HG02610 (cell line): ENCODE results near the gene CNTNAP2.

Source experiments
- ATAC-seq: cut with Tn5 transposase; IDR thresholded peaks from one replicate; pipeline ENCODE4 v1.9.1; 2021; ENCODE audit warnings: mild to moderate bottlenecking, moderate library complexity; ENCODE audit not compliant: unreplicated experiment

Gene CNTNAP2

DNA sequence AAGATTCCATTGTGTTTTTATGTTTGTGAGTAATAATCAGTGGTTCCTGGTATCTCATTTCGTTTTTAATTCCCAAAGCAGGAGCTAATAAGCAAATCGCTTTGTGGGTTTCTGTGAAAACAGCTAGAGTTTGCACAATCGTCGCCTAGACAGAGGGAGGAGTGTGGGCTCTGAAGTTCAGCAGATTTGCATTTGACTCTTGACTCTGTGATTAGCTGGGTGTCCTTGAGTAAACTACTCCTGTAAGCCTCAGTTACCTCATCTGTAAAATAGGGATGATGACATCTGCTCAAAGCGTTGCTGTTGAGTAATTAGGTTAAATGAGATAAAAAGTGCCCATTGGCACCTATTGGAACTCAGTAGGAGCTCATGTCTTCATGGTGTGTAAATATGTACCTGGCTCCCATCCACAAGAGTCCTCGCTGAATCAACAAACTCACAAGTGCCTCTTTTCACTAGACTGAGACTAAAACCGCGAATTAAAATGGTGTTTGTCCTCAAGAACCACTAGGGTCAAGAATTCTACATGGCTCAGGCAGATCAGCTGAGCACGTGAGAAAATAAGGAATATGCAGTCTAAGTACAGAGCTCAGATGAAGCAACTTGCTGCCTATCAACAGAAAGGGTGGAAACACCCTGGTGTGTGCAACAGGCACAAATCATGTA is 2088.2 kb downstream of the CNTNAP2 start:
- no peak for ATAC-seq

DNA sequence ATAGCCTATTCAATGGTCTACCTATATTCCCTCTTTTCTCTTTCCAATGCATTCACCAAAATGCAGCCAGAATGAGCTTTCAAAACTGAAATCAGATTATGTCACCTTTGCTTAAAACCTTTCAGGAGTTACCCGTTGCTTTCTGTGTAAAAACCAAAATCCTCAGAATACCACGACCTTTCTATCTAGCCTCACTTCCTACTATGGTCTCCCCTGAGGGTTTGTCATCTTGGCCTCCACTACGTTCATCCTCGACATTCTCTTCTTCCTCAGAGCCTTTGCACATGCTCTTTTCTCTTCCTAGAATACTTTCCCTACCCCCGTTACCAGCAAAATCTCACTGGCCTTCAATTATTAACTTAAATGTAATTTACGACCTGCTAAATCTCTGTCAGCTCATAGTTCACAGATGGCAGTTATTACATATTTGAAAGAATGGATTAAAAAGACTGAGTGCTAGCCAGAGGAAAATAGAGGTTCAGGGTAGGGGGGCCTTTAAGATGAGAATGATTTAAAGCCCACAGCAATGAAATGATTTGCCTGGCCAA is 2093.1 kb downstream of the CNTNAP2 start:
- no peak for ATAC-seq

GRCh38 chr7:148210804-148211325 is 2094.3 kb downstream of the CNTNAP2 start:
- no peak for ATAC-seq

- no peak for ATAC-seq
These were observed 2095.1 kb downstream of the CNTNAP2 start for GRCh38 chr7:148211740-148212151.

DNA sequence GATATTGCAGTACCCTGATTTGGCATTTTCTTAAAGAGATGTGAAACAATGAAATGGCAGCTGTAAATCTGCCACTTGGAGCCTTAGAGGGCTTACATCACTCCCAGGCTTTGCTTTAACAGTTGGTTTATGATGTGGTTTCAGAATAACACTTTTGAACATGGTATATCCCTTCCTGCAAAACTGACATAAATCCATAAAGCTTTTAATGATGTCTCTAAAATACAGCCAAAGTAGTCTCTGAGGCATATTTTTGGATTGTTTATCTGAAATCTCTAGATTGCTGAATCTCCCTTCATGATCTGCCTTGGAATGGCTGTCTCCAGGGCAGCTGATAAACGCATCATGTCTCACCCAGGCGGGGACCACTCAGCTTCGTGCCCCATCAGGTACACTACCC is 2096.1 kb downstream of the CNTNAP2 start:
- ATAC-seq, result no peak

- no peak for ATAC-seq
These were observed 2097.5 kb downstream of the CNTNAP2 start for GRCh38 chr7:148214101-148214500.

- no peak for ATAC-seq
These were observed 2102.0 kb downstream of the CNTNAP2 start for GRCh38 chr7:148218603-148219002.

DNA sequence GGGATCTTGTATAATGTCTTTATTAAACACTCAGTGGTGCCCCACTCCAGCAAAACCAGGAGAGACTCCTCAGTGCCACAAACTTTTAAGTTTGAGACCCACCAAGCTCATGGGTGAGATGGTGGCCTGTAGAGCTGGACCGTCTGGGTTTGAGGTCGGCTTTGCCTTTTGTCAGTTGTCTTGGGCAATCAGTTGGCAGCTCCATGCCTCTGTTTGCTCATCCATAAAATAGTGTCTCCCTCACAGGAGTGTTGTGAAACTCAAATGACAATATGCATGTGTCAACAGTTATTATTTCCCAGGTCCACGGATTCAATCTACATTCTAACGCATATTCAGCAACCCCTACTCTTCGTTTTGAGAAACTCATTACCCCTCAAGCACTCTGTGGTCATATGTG is 2106.1 kb downstream of the CNTNAP2 start:
- ATAC-seq, result no peak

DNA sequence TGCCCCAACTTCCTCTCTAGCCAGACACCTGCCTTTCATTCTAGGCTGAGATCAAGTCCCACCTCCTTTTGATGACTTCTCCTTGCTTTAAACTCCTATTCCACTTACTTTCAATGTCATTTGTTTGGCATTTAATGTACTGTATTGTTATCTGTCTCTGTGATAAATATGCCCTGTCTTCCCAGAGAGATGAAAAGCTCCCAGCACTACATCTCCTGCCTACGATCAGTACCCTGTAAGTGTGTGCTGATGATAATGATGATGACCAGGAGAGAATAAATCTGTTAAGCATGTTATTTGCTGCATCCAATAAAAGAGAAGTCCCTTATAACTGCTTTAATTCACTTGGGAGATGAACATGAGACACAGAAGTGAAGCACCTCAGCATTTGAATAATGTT is 2106.6 kb downstream of the CNTNAP2 start:
- ATAC-seq, result no peak

- no peak for ATAC-seq
These were observed 2107.1 kb downstream of the CNTNAP2 start for GRCh38 chr7:148223738-148224137.

GRCh38 chr7:148230296-148230695 is 2113.7 kb downstream of the CNTNAP2 start:
- ATAC-seq, result no peak

DNA sequence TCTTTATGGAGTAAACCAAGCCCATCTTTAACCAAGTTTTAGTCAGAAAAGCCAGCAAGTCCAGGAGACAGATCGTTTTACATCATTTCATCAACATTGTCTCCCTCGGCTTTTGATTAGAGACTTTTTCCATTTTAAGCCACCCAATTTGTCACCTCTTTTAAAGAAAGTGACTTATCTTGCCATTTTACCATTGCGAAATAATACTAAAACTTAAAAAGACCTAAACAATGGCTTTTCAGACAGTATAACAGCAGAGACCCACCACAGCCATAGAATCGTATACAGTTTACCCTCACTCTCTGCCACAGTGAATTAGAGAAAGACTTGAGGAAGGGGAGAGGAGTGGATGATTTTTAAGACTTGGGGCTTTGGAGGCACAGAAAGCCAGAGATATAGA is 2114.3 kb downstream of the CNTNAP2 start:
- ATAC-seq, result no peak

DNA sequence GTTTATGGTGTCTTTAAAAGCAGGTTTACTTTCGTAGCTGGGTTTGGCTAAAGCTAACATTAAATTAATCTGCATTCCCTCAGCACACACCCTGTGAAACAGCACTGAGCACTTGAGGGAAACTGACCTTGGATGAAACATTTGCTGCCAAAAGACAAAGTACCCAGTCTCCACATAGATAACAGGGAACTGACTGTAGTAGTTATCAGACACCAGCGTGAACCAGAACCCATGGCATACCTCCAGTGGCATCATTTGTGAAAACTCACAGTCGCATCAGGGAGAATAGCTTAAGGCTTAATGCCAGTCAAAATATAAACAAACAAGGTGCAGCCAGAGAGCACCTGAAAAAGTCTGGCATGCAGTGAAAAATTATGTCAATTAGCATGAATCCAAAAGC is 2116.2 kb downstream of the CNTNAP2 start:
- no peak for ATAC-seq

GRCh38 chr7:148234715-148235114 is 2118.1 kb downstream of the CNTNAP2 start:
- ATAC-seq, result no peak

DNA sequence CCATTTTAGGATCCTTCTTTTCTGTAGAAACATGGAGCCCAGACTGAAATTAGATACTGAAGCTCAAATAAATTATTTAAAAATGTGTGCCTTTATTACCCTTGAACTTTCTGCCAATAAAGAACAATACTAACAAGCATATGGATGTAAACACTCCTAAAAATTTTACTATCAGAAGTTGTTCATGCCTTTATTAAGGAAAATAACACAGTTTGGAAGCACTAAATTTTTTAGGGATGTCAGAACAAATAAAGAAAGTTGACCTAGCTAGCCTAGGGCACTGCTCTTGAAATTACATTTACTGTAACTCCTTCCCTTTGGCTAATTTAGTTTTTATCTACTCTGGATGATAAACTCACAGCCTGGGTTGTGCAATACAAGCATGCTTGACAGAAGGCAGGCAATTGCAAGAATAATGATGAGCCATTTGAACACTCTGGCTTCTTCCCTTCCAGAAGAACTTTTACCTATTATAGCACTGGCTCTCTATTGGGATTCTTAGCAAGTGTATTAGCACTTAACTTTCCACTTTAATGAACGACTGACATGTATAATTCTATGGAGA is 2122.2 kb downstream of the CNTNAP2 start:
- ATAC-seq, result no peak

DNA sequence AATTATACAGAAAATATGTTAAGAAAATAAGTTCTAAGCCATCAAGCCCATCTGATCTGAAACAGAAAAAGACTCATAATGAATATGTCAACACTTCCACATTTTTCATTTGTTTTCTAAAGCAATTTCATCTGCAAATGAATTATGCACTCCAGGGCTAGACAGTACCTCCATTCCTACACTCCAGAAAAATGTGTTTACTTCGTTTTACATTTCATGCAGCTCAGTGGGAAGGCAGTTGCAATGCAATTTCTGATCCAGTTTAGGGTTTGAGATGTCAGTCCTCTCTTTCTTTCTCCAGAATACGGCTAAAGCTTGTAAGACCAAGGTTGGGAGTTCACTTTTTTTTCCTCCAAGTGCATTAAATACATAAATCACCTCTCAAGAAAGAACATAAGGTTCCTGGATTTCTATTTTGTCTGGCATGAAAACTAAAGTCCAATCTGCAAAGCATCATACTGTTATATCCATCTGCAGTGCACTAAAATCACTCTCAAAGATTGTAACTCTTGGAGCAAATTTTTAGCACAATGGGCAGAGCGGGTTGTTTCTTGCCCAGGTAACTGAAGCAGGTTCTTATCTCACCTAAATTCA is 2125.2 kb downstream of the CNTNAP2 start:
- ATAC-seq, result no peak

DNA sequence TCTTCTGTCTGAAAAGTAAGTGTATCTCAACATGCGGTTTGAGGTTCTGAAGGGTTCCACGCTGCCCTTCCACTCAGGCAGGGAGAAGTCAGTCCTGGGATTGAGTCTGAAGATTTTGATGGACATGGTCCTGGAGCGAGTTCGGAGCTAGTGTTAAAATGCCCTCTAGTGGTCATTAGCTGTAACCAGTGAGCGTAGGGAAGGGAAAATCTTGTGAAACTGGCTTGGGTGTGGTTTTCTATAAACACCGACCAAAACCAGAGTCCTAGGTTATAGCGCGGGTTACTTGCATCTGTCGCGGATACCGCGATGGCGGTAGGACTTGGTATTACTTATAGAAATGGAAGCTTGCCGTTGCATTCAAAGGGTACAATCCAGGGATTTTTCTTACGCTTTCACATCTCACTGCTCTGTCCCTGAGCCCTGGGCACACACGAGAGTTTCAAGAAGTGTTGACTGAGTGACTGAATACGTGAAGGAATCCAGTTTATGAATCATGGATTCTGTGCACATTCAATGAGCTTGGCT is 2125.8 kb downstream of the CNTNAP2 start:
- ATAC-seq, result peak; percentile 87

- ATAC-seq, result no peak
These were observed 2128.8 kb downstream of the CNTNAP2 start for GRCh38 chr7:148245381-148245780.

DNA sequence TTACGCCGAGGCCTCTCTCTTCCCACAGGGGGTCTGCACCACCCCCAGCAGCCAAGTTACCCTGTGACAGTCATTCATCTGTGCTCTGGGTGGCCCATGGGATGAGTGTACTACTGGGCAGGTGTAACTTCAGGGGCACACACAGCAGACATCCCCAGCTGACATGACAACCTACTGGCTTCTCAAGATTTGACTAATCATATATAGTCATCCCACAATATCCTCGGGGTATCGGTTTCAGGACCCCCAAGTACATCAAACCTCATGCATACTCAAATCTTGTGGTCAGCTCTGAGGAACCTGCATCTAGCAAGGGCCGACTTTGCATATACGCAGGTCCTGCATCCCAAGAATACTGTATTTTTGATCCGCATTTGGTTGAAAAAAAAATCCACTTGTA is 2137.0 kb downstream of the CNTNAP2 start:
- peak; percentile 50 for ATAC-seq

GRCh38 chr7:148255333-148255732 is 2138.7 kb downstream of the CNTNAP2 start:
- ATAC-seq, result no peak

DNA sequence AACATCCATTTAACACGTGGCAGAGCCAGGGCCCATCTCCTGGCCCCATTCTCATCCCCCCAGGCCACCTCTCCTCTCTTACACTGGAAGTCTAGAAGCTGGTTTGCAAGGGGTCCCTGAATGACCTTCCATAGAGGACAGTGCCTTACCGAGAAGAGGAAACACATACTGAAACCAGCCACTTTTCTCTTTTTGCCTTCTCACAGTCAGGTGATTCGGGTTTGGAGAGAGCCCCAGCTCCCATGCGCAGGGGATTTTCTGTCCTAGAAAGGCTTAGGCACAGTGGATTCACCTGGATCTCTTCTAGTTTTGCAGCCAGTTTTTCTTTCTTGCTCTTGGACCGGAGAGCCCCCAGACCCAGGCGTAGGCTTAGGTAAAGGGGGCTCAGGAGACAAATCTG is 2139.8 kb downstream of the CNTNAP2 start:
- no peak for ATAC-seq

DNA sequence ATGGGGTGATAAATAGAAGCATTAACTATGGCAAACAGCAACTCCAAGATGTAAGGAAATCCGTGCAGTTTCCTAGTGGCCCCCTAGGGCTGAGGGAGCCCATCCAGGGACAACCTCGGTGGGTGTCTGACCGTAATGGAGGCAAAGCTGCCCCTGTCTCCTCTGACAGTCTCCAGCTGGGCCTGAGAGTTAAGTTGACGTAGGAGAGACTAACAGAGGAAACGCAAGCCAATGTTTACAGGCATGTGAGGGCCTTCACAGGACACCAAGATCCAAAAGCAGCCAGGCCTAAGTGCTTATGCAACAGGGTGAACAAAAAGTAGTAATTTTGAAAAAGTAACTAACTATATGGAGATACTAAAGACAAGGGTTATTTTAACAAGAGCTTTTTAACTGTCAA is 2144.0 kb downstream of the CNTNAP2 start:
- no peak for ATAC-seq
